Measurements from ENCODE around the gene TAS1R3.

TAS1R3 gene

GRCh38 chr1:1352786-1353388, 21.8 kb downstream of the TAS1R3 start:
- no peak for DNase-seq (ENCODE audit: low read depth)
- in situ Hi-C loops (cut with HindIII; ENCODE audit: low sequenced_read_pairs), result no loop called here
- TF ChIP-seq CTCF (IDR thresholded peaks at IDR 0.05; ENCODE audit: low read depth, low read length, missing control alignments), result no peak
- no peak overlapping the region for H3K4me3 ChIP-seq (ENCODE audit: low read depth, low read length)

- in situ Hi-C loops (cut with HindIII; ENCODE audit: low sequenced_read_pairs), result no loop called here
- H3K4me3 ChIP-seq (ENCODE audit: low read depth, low read length), result no peak overlapping the region
- TF ChIP-seq CTCF (IDR thresholded peaks at IDR 0.05; ENCODE audit: low read depth, low read length, missing control alignments), result no peak
- DNase-seq (ENCODE audit: low read depth), result no peak
Measured at GRCh38 chr1:1353389-1354151, 22.5 kb downstream of the TAS1R3 start.

DNA sequence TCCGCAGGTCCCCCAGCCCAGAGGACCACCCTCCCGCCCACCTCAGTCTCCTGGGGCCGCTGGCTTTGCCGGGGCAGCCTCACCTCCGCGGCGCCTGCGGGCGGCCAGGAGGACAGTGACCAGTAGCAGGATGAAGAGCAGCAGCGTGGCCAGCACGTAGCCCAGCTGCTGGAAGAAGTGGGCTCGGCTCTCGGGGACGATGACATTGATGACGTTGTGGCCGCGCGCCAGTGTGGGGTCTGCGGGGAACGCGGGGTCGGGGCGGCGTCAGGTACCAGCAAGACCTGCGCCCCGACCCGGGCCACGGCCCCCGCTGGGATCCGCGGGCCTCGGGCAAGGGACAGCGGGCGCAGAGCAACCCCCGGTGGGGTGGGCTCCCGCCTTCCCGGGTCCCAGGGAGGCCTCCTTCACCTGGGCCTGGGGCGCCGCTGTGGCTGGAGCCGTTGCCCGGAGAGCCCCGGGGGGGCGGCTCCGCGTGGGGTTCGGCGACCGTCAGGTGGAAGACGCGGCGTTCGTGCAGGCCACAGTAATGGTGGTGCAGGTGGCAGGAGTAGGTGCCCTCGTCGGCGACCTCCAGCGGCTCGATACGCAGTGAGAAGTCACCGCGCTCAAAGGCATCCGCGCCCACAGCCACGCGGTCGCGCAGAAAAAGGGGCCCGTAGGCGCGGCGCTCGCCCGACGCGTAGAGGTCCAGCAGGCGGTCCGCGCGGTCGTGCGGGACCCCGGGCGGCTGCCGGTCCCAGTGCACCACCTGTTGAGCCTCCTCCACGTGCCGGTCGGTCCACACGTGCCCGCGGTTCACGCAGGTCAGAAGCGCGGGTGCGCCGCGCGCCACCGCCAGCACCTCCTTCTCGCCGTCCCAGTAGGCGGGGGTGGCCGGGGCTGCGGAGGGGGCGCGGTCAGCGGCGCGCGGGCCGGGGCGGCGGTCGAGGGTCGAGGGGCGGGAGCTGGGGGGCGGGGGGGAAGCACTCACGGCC, 23.5 kb downstream of the TAS1R3 start:
- no peak for DNase-seq (ENCODE audit: low read depth)
- no peak for TF ChIP-seq CTCF (IDR thresholded peaks at IDR 0.05; ENCODE audit: low read depth, low read length, missing control alignments)
- peak overlapping the region; percentile 87 for H3K4me3 ChIP-seq (ENCODE audit: low read depth, low read length)
- in situ Hi-C loops (cut with HindIII; ENCODE audit: low sequenced_read_pairs), result no loop called here

DNA sequence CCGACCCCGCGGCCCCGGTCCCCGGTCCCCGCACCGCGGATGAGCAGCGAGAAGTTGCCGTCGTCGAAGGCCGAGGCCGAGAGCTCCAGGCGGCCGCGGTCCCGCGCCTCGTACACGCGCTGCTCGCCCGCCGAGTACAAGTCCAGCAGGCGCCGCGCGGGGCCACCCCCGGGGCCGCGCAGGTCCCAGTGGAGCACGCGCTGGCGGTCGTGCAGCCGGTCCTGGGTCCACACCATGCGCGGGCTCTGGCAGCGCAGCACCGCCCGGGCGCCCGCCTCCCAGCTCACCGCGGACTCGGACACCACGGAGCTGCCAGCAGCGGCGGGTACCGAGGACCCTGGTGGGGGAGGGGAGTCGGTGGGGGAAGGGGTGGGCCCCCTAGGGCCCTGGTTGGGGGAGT, 24.3 kb downstream of the TAS1R3 start:
- DNase-seq (ENCODE audit: low read depth), result no peak
- TF ChIP-seq CTCF (IDR thresholded peaks at IDR 0.05; ENCODE audit: low read depth, low read length, missing control alignments), result no peak
- H3K4me3 ChIP-seq (ENCODE audit: low read depth, low read length), result peak overlapping the region; percentile 87
- in situ Hi-C loops (cut with HindIII; ENCODE audit: low sequenced_read_pairs), result no loop called here

DNA sequence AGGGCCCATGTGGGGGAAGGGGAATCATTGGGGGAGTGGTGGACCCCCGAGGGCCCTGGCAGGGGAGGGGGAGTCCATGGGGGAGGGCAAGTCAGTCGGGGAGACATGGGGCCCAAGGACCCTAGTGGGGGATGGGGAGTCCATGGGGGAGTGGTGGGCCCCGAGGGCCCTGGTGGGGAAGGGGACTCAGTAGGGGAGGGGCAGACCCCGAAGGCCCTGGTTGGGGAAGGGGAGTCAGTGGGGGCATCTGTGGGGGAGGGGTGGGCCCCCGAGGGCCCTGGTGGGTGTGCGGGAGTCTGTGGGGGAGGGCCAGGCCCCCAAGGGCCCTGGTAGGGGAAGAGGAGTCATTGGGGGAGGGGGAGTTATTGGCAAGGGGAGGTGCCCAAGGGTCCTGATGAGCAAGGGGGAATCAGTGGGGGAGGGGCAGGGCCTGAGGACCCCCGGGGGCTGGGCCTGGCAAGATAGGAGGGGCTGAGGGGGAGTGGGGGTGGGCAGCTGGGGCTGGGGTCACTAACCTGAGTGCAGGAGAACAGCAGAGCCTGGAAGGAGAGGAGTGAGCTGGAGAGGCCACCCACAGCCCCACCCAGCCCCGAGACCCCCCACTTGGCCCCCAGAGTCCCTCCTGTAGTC, 25.2 kb downstream of the TAS1R3 start:
- no peak for DNase-seq (ENCODE audit: low read depth)
- peak overlapping the region; percentile 87 for H3K4me3 ChIP-seq (ENCODE audit: low read depth, low read length)
- in situ Hi-C loops (cut with HindIII; ENCODE audit: low sequenced_read_pairs), result no loop called here
- TF ChIP-seq CTCF (IDR thresholded peaks at IDR 0.05; ENCODE audit: low read depth, low read length, missing control alignments), result no peak
